ENCODE measurements around the gene KCNJ6. TPM values are rescaled to one million over a fixed set of nuclear protein-coding genes. Genes with fewer than 3 reads are reported as not detected.

KCNJ6 gene, protein sequence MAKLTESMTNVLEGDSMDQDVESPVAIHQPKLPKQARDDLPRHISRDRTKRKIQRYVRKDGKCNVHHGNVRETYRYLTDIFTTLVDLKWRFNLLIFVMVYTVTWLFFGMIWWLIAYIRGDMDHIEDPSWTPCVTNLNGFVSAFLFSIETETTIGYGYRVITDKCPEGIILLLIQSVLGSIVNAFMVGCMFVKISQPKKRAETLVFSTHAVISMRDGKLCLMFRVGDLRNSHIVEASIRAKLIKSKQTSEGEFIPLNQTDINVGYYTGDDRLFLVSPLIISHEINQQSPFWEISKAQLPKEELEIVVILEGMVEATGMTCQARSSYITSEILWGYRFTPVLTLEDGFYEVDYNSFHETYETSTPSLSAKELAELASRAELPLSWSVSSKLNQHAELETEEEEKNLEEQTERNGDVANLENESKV
- not detected for total RNA-seq
- polyA plus RNA-seq = under 1 TPM in 1 of 2 donors, not detected in 1; 0.01 TPM

DNA sequence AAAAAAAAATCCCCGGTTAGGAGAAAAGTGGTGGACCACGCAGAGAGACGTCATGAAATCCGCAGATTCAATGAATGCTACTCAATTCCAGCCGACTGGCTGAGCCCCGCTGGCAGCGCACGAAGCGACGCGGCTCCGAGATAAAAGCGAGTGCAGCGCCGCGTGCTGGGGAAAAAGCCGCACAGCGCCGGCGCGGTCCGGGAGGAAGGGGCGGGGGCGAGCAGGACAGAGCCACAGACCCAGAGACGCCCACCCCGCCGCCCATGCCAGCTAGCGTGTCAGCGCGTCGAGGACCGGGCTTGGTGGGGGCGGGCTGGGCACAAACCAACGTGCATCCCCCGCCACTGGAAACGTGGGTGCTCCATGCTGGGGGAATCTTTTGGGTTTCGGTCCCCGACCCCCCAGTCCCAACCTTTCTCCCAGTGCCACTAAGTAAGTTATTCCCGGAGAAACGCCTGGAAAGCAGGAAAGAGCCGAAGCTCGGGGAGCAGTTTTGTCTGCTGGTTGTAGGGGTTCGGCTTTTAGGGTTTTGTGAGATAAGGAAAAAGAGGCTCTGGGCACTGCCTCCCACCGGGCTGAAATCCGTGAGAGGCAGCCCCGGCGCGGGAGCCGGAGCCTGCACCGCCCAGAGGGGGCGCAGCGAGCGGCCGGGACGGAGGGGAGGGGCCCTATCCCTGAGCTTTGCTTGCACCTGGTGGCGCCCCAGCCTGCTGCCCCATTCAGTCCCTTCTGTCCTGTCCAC lies at the start of gene KCNJ6:
KCNJ6 (minus strand) TSS at position 148 of the 742 bp plus-strand sequence. CDS start 75,775 bp downstream, outside the sequence.
- no peak within 1 kb of the TSS for H3K9ac ChIP-seq (ENCODE audit: low read depth in 1 of 2, low read length in 2 of 2)

DNA sequence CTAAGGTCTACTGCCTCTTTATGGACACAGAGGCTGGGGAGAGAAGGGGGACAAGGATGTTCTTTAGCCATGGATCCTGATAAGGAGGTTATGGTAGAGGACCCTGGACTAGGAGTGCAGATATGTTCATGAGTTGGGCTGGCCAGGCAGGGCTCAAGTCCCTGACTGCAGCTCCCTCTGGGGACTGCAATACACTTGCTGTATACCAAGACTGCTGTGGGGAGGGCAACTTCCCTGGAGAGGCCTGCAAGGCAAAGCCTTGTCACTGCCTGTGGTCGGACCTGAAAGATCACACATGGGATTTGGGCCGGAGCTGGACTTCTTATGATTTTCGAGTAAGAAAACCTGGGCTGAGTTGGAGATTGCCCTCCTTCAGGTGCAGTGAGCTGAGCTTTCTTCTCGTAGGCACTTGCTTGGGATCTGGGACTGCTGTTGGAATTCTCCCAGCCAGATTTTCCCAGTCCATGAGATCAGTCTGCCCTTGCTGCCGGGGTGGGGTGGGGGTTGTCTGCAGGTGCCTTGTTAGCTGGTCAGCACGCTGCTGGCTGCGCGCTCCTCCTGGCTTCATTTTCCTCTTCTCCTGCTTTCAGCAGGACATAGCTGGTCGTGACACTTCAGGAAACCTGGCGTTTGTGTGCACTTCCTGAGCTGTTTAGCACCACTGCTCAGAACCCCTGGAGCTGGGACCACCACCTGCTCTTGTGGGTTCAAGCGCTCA lies 49.0 kb upstream of the KCNJ6 start:
- H3K4me3 ChIP-seq (ENCODE audit: low read depth in 1 of 3, low read length in 3 of 3) = no peak overlapping the region
- no peaks in the 10 kb centered on the region for H3K9me3 ChIP-seq (ENCODE audit: control insufficient read depth in 4 of 4, low read length in 3 of 4)
- no peaks in the 10 kb centered on the region for H3K4me1 ChIP-seq (ENCODE audit: control insufficient read depth in 4 of 4, insufficient read depth in 4 of 4, low read length in 3 of 4)
- peaks cover 0 to 6% (median 0%) of the 10 kb centered on the region in 4 donors for H3K27me3 ChIP-seq (ENCODE audit: control insufficient read depth in 4 of 4, insufficient read depth in 4 of 4, low read length in 3 of 4)
- H3K9ac ChIP-seq (ENCODE audit: low read depth in 1 of 2, low read length in 2 of 2) = no peak overlapping the region
- H3K36me3 ChIP-seq (ENCODE audit: control insufficient read depth in 4 of 4, insufficient read depth in 3 of 4, low read depth in 1 of 4, low read length in 3 of 4) = no peaks in the 10 kb centered on the region
- no peak overlapping the region for H3K27ac ChIP-seq (ENCODE audit: low read depth in 1 of 2, low read length in 2 of 2)
- no peak for TF ChIP-seq RAD21 (IDR thresholded peaks at IDR 0.05)
- TF ChIP-seq YY1 (IDR thresholded peaks at IDR 0.05) = no peak
- TF ChIP-seq FOXA2 (IDR thresholded peaks at IDR 0.05) = no peak
- TF ChIP-seq, protein P1, sequence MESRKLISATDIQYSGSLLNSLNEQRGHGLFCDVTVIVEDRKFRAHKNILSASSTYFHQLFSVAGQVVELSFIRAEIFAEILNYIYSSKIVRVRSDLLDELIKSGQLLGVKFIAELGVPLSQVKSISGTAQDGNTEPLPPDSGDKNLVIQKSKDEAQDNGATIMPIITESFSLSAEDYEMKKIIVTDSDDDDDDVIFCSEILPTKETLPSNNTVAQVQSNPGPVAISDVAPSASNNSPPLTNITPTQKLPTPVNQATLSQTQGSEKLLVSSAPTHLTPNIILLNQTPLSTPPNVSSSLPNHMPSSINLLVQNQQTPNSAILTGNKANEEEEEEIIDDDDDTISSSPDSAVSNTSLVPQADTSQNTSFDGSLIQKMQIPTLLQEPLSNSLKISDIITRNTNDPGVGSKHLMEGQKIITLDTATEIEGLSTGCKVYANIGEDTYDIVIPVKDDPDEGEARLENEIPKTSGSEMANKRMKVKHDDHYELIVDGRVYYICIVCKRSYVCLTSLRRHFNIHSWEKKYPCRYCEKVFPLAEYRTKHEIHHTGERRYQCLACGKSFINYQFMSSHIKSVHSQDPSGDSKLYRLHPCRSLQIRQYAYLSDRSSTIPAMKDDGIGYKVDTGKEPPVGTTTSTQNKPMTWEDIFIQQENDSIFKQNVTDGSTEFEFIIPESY (IDR thresholded peaks at IDR 0.05) = no peak
- no peak for TF ChIP-seq SP1 (IDR thresholded peaks at IDR 0.05)
- TF ChIP-seq, protein P2, sequence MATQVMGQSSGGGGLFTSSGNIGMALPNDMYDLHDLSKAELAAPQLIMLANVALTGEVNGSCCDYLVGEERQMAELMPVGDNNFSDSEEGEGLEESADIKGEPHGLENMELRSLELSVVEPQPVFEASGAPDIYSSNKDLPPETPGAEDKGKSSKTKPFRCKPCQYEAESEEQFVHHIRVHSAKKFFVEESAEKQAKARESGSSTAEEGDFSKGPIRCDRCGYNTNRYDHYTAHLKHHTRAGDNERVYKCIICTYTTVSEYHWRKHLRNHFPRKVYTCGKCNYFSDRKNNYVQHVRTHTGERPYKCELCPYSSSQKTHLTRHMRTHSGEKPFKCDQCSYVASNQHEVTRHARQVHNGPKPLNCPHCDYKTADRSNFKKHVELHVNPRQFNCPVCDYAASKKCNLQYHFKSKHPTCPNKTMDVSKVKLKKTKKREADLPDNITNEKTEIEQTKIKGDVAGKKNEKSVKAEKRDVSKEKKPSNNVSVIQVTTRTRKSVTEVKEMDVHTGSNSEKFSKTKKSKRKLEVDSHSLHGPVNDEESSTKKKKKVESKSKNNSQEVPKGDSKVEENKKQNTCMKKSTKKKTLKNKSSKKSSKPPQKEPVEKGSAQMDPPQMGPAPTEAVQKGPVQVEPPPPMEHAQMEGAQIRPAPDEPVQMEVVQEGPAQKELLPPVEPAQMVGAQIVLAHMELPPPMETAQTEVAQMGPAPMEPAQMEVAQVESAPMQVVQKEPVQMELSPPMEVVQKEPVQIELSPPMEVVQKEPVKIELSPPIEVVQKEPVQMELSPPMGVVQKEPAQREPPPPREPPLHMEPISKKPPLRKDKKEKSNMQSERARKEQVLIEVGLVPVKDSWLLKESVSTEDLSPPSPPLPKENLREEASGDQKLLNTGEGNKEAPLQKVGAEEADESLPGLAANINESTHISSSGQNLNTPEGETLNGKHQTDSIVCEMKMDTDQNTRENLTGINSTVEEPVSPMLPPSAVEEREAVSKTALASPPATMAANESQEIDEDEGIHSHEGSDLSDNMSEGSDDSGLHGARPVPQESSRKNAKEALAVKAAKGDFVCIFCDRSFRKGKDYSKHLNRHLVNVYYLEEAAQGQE (IDR thresholded peaks at IDR 0.05) = no peak
- no peak for TF ChIP-seq TAF1 (conservative IDR thresholded peaks at IDR 0.05)
- TF ChIP-seq HNF4A (conservative IDR thresholded peaks at IDR 0.05) = no peak
- no peak for TF ChIP-seq HNF4G (IDR thresholded peaks at IDR 0.05)
- TF ChIP-seq, protein P3, sequence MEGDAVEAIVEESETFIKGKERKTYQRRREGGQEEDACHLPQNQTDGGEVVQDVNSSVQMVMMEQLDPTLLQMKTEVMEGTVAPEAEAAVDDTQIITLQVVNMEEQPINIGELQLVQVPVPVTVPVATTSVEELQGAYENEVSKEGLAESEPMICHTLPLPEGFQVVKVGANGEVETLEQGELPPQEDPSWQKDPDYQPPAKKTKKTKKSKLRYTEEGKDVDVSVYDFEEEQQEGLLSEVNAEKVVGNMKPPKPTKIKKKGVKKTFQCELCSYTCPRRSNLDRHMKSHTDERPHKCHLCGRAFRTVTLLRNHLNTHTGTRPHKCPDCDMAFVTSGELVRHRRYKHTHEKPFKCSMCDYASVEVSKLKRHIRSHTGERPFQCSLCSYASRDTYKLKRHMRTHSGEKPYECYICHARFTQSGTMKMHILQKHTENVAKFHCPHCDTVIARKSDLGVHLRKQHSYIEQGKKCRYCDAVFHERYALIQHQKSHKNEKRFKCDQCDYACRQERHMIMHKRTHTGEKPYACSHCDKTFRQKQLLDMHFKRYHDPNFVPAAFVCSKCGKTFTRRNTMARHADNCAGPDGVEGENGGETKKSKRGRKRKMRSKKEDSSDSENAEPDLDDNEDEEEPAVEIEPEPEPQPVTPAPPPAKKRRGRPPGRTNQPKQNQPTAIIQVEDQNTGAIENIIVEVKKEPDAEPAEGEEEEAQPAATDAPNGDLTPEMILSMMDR (IDR thresholded peaks at IDR 0.05; ENCODE audit: low read depth, low read length, missing input control) = no peak
- TF ChIP-seq NR2F2 (IDR thresholded peaks at IDR 0.05) = no peak
- no peak for DNase-seq (ENCODE audit: low spot score)
- 70% methylated on average over 11 of the region's 11 CpGs for WGBS

More for the DNA sequence above, at the start of gene KCNJ6:
- 4% methylated on average over 56 of the region's 56 CpGs for WGBS
- H3K36me3 ChIP-seq (ENCODE audit: control insufficient read depth in 4 of 4, insufficient read depth in 3 of 4, low read depth in 1 of 4, low read length in 3 of 4) = no peaks in the 10 kb centered on the region
- DNase-seq (ENCODE audit: low spot score) = no peak
- TF ChIP-seq, protein P3 (IDR thresholded peaks at IDR 0.05; ENCODE audit: low read depth, low read length, missing input control) = peak; percentile 54
- no peak for TF ChIP-seq GABPA (IDR thresholded peaks at IDR 0.05 in 1 of 2, conservative IDR thresholded peaks at IDR 0.05 in 1 of 2)
- TF ChIP-seq, protein P1 (IDR thresholded peaks at IDR 0.05) = no peak
- TF ChIP-seq RAD21 (IDR thresholded peaks at IDR 0.05) = peak; percentile 69 to 80
- H3K27me3 ChIP-seq (ENCODE audit: control insufficient read depth in 4 of 4, insufficient read depth in 4 of 4, low read length in 3 of 4) = peaks cover 0 to 8% (median 6%) of the 10 kb centered on the region in 4 donors
- H3K9me3 ChIP-seq (ENCODE audit: control insufficient read depth in 4 of 4, low read length in 3 of 4) = no peaks in the 10 kb centered on the region
- H3K27ac ChIP-seq (ENCODE audit: low read depth in 1 of 2, low read length in 2 of 2) = no peak within 1 kb of the TSS
- peak within 1 kb of the TSS in 1 of 3 donors; percentile 50 for H3K4me3 ChIP-seq (ENCODE audit: low read depth in 1 of 3, low read length in 3 of 3)
- peaks cover 10 to 26% (median 15%) of the 10 kb centered on the region in 4 donors for H3K4me1 ChIP-seq (ENCODE audit: control insufficient read depth in 4 of 4, insufficient read depth in 4 of 4, low read length in 3 of 4)

All from liver (tissue), 9 donors.